H9 (cell line): ENCODE results near the gene SPRR2D. TPM values are rescaled to one million over a fixed set of nuclear protein-coding genes. Genes with fewer than 3 reads are reported as not detected.

Experiments
- DNase-seq: peaks from one replicate; pipeline ENCODE4 v3.0.0-alpha.2; 2017
- H2AFZ ChIP-seq: one replicate; pipeline ENCODE4 v1.6.1; 2013; ENCODE audit warnings: mild to moderate bottlenecking, low read length, control low read depth, moderate library complexity
- H2AK5ac ChIP-seq: 2 replicates; pipeline ENCODE4 v1.6.1; 2013; ENCODE audit warnings: low read length, control low read depth, mixed read lengths; ENCODE audit not compliant: insufficient read length
- H2BK120ac ChIP-seq: one replicate; pipeline ENCODE4 v1.6.1; 2013; ENCODE audit warnings: low read depth, mild to moderate bottlenecking, low read length, control low read depth, inconsistent platforms; ENCODE audit not compliant: poor library complexity, severe bottlenecking
- H2BK12ac ChIP-seq: 2 replicates; pipeline ENCODE4 v1.6.1; 2013; ENCODE audit warnings: low read length, control low read depth, mixed read lengths, low read depth; ENCODE audit not compliant: insufficient read length
- H2BK15ac ChIP-seq: 2 replicates; pipeline ENCODE4 v1.6.1; 2013; ENCODE audit warnings: low read depth, low read length, control low read depth
- H2BK20ac ChIP-seq: one replicate; pipeline ENCODE4 v1.6.1; 2013; ENCODE audit warnings: low read depth, mild to moderate bottlenecking, low read length, control low read depth, inconsistent platforms; ENCODE audit not compliant: poor library complexity, severe bottlenecking
- H2BK5ac ChIP-seq: 2 replicates; pipeline ENCODE4 v1.6.1; 2013; ENCODE audit warnings: low read length, control low read depth, mixed read lengths; ENCODE audit not compliant: insufficient read length
- H3K14ac ChIP-seq: 2 replicates; pipeline ENCODE4 v1.6.1; 2013; ENCODE audit warnings: low read length, control low read depth; ENCODE audit not compliant: insufficient read depth
- H3K18ac ChIP-seq: 2 replicates; pipeline ENCODE4 v1.6.1; 2013; ENCODE audit warnings: low read depth, mild to moderate bottlenecking, mixed read lengths, low read length, control low read depth; ENCODE audit not compliant: insufficient read length
- H3K23ac ChIP-seq: 2 replicates; pipeline ENCODE4 v1.6.1; 2013; ENCODE audit warnings: low read length, control low read depth, mixed read lengths, low read depth; ENCODE audit not compliant: insufficient read length
- H3K23me2 ChIP-seq: 2 replicates; pipeline ENCODE4 v1.6.1; 2013; ENCODE audit warnings: low read depth, mild to moderate bottlenecking, mixed read lengths, low read length, control low read depth; ENCODE audit not compliant: insufficient read length, poor library complexity, severe bottlenecking
- H3K27ac ChIP-seq: 2 replicates; pipeline ENCODE4 v1.5.1; 2013; ENCODE audit warnings: low read length, control low read depth, mixed read lengths, low read depth; ENCODE audit not compliant: insufficient read length
- H3K27me3 ChIP-seq: 2 replicates; pipeline ENCODE4 v1.6.1; 2013; ENCODE audit warnings: low read length, control low read depth, inconsistent platforms; ENCODE audit not compliant: insufficient read depth
- H3K4ac ChIP-seq: 2 replicates; pipeline ENCODE4 v1.6.1; 2013; ENCODE audit warnings: low read depth, mild to moderate bottlenecking, control low read depth, inconsistent platforms, low read length, moderate library complexity
- H3K4me1 ChIP-seq: 2 replicates; pipeline ENCODE4 v1.6.1; 2013; ENCODE audit warnings: low read length, control low read depth, inconsistent platforms; ENCODE audit not compliant: insufficient read depth
- H3K4me2 ChIP-seq: 2 replicates; pipeline ENCODE4 v1.6.1; 2013; ENCODE audit warnings: low read length, control low read depth, mixed read lengths; ENCODE audit not compliant: insufficient read length, insufficient read depth
- H3K56ac ChIP-seq: 2 replicates; pipeline ENCODE4 v1.6.1; 2013; ENCODE audit warnings: low read depth, mild to moderate bottlenecking, mixed read lengths, low read length, control low read depth; ENCODE audit not compliant: insufficient read length
- H3K79me1 ChIP-seq: 2 replicates; pipeline ENCODE4 v1.6.1; 2013; ENCODE audit warnings: low read depth, mild to moderate bottlenecking, moderate library complexity, low read length, control low read depth, inconsistent platforms; ENCODE audit not compliant: insufficient read depth, poor library complexity, severe bottlenecking
- H3K79me2 ChIP-seq: 2 replicates; pipeline ENCODE4 v1.6.1; 2013; ENCODE audit warnings: low read length, control low read depth, inconsistent platforms; ENCODE audit not compliant: insufficient read depth
- H3K9ac ChIP-seq: 2 replicates; pipeline ENCODE4 v1.6.1; 2013; ENCODE audit warnings: low read length, control low read depth, mixed read lengths; ENCODE audit not compliant: insufficient read length; ENCODE audit errors: extremely low read depth
- H3K9me3 ChIP-seq: one replicate; pipeline ENCODE4 v1.6.1; 2013; ENCODE audit warnings: low read depth, low read length, inconsistent platforms; ENCODE audit not compliant: control insufficient read depth
- H3T11ph ChIP-seq: one replicate; pipeline ENCODE4 v1.6.1; 2013; ENCODE audit warnings: mild to moderate bottlenecking, low read length, control low read depth, inconsistent platforms
- H4K20me1 ChIP-seq: one replicate; pipeline ENCODE4 v1.6.1; 2013; ENCODE audit not compliant: control insufficient read depth, insufficient read length, insufficient read depth
- H4K5ac ChIP-seq: 2 replicates; pipeline ENCODE4 v1.6.1; 2013; ENCODE audit warnings: low read depth, mild to moderate bottlenecking, mixed read lengths, low read length, control low read depth; ENCODE audit not compliant: insufficient read length
- H4K8ac ChIP-seq: replicated peaks from 2 replicates; pipeline ENCODE4 v1.6.1; 2013; ENCODE audit warnings: low read length, control low read depth, mixed read lengths, low read depth; ENCODE audit not compliant: insufficient read length
- H4K91ac ChIP-seq: 2 replicates; pipeline ENCODE4 v1.6.1; 2013; ENCODE audit warnings: low read depth, mild to moderate bottlenecking, moderate library complexity, mixed read lengths, low read length, control low read depth; ENCODE audit not compliant: insufficient read length
- H3K27ac Mint-ChIP-seq, 3 experiments: 2 replicates in 2 of 3; 3 replicates in 1 of 3; pipeline ENCODE4 v1.8.0; 2020 to 2021; ENCODE audit warnings: mixed read lengths in 3 of 3, mild to moderate bottlenecking in 1 of 3, moderate library complexity in 1 of 3
- H3K27me3 Mint-ChIP-seq: 2 replicates; pipeline ENCODE4 v1.8.0; 2021; ENCODE audit warnings: low read depth, mild to moderate bottlenecking, moderate library complexity, mixed read lengths
- H3K36me3 Mint-ChIP-seq, 3 experiments: 2 replicates in 2 of 3; 3 replicates in 1 of 3; pipeline ENCODE4 v1.8.0; 2020 to 2021; ENCODE audit warnings: low read depth in 3 of 3, mixed read lengths in 3 of 3; ENCODE audit not compliant: insufficient read depth in 1 of 3
- H3K4me1 Mint-ChIP-seq, 2 experiments: 2 replicates each; pipeline ENCODE4 v1.8.0; 2020; ENCODE audit warnings: mixed read lengths in 2 of 2
- H3K4me3 Mint-ChIP-seq, 2 experiments: 2 replicates in 1 of 2; 3 replicates in 1 of 2; pipeline ENCODE4 v1.8.0; 2020 to 2021; ENCODE audit warnings: mild to moderate bottlenecking in 2 of 2, mixed read lengths in 2 of 2, moderate library complexity in 1 of 2
- H3K9me3 Mint-ChIP-seq, 2 experiments: 2 replicates in 1 of 2; 3 replicates in 1 of 2; pipeline ENCODE4 v1.8.0; 2020; ENCODE audit warnings: mild to moderate bottlenecking in 2 of 2, mixed read lengths in 2 of 2, moderate library complexity in 1 of 2
- WGBS: extraction: QIAGEN DNeasy Blood & Tissue Kit; methylation state at CpG from one replicate; pipeline ENCODE4 v1.1.7; 2013; ENCODE audit warnings: missing lambda C conversion rate, low lambda C conversion rate, mixed read lengths; ENCODE audit not compliant: insufficient read length; ENCODE audit errors: extremely low coverage; 5-methylcytosine and 5-hydroxymethylcytosine counted together
- total RNA-seq: library from RNA; stranded (reverse); gene quantifications from 2 replicates; pipeline ENCODE4 v1.2.1, GENCODE V29; 2021
- TF ChIP-seq, protein P1 (sequence below): fragments of 200-600 bp; sonication (generic); conservative IDR thresholded peaks from 3 replicates; pipeline ENCODE4 v1.8.0; 2021; ENCODE audit warnings: antibody characterized with exemption, mild to moderate bottlenecking

The SPRR2D gene
- total RNA-seq, 1 experiment from 2014 or later = not detected

DNA sequence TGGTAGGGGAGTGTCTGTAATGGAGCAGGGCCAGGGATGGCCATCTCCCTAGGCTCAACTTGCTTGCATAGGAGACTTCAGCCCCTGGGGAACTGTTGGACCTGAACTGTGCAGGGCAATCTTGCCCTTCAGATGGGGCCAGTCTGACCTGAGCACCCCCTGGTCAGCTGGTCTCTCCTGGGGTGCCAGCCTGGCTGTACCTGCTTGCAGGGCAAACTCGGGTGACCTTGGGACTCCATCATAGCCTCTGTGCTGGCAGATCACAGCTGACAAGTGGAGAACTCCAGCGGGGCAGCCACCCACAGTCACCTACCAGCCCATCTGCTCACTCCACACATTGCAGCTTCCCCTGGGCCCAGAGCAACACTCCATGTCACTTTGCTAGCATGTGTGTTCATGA lies 8.3 kb upstream of the SPRR2D start:
- no peak overlapping the region for H2BK15ac ChIP-seq
- no peak overlapping the region for H3K27ac ChIP-seq
- H4K5ac ChIP-seq = no peak overlapping the region
- no peak for DNase-seq
- no peaks in the 10 kb centered on the region for H3K79me1 ChIP-seq
- Mint-ChIP-seq H3K36me3 (no peaks in the 10 kb centered on the region; a peak in 1 of 7 replicates), H3K27ac (no peak overlapping the region), H3K9me3 (peaks cover 3 to 11% of the 10 kb centered on the region in 2 experiments; a peak in 4 of 5 replicates), H3K4me3 (no peak overlapping the region), H3K4me1 (no peaks in the 10 kb centered on the region), H3K27me3 (peaks cover 2% of the 10 kb centered on the region; the same call in 1 of the 2 replicates)
- H3K9ac ChIP-seq = no peak overlapping the region
- TF ChIP-seq, protein P1, sequence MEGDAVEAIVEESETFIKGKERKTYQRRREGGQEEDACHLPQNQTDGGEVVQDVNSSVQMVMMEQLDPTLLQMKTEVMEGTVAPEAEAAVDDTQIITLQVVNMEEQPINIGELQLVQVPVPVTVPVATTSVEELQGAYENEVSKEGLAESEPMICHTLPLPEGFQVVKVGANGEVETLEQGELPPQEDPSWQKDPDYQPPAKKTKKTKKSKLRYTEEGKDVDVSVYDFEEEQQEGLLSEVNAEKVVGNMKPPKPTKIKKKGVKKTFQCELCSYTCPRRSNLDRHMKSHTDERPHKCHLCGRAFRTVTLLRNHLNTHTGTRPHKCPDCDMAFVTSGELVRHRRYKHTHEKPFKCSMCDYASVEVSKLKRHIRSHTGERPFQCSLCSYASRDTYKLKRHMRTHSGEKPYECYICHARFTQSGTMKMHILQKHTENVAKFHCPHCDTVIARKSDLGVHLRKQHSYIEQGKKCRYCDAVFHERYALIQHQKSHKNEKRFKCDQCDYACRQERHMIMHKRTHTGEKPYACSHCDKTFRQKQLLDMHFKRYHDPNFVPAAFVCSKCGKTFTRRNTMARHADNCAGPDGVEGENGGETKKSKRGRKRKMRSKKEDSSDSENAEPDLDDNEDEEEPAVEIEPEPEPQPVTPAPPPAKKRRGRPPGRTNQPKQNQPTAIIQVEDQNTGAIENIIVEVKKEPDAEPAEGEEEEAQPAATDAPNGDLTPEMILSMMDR = no peak
- H3K18ac ChIP-seq = no peak overlapping the region
- no peak overlapping the region; the same call in 1 of the 2 replicates for H3K14ac ChIP-seq
- H3K23ac ChIP-seq = no peak overlapping the region
- no peak overlapping the region for H4K91ac ChIP-seq
- H3K9me3 ChIP-seq = no peaks in the 10 kb centered on the region
- peaks cover 2% of the 10 kb centered on the region for H3K23me2 ChIP-seq
- H3T11ph ChIP-seq = no peak overlapping the region
- no peaks in the 10 kb centered on the region for H3K27me3 ChIP-seq
- H2BK20ac ChIP-seq = no peak overlapping the region
- H3K56ac ChIP-seq = no peak overlapping the region
- H2BK120ac ChIP-seq = no peak overlapping the region
- no peak overlapping the region for H3K4ac ChIP-seq
- no peak overlapping the region for H3K4me2 ChIP-seq
- H4K20me1 ChIP-seq = no peaks in the 10 kb centered on the region
- no peaks in the 10 kb centered on the region for H3K79me2 ChIP-seq
- H4K8ac ChIP-seq = no peak overlapping the region
- H3K4me1 ChIP-seq = no peaks in the 10 kb centered on the region
- no peak overlapping the region for H2AFZ ChIP-seq
- H2BK12ac ChIP-seq = no peak overlapping the region
- no peak overlapping the region for H2BK5ac ChIP-seq
- no CpG with 5 or more reads among the region's 2 CpGs for WGBS
- H2AK5ac ChIP-seq = no peak overlapping the region
